ENCODE data around the gene GRIN2A. TPM values are rescaled to one million over a fixed set of nuclear protein-coding genes. Genes with fewer than 3 reads are reported as not detected.

The GRIN2A gene
- total and polyA plus RNA-seq, 2 donors (not counting 3 experiments of a cell fraction or from before 2014, with no cell fraction given): not detected

GRCh38 chr16:9996221-9996620 lies 186.0 kb downstream of the GRIN2A start:
- BruUV-seq (replicated peaks): no TSS peak
- Histone ChIP-seq H3K9ac (replicated peaks; ENCODE audit: extremely low read depth, insufficient read depth, low read length) (no peak overlapping the region), H3K27ac (ENCODE audit: insufficient read depth, low read depth, low read length) (no peak overlapping the region), H3K4me3 (replicated peaks in 1 of 3; ENCODE audit: insufficient read depth in 1 of 3, low read depth in 1 of 3, low read length in 3 of 3) (no peak overlapping the region), H3K9me3 (replicated peaks; ENCODE audit: control insufficient read depth, insufficient read depth, low read length) (no peaks in the 10 kb centered on the region), H3K4me1 (ENCODE audit: control insufficient read depth, extremely low read depth, insufficient read depth, low read length) (no peaks in the 10 kb centered on the region), H3K27me3 (ENCODE audit: control insufficient read depth in 2 of 2, insufficient read depth in 2 of 2, low read length in 2 of 2) (no peaks in the 10 kb centered on the region), H3K79me2 (ENCODE audit: control insufficient read depth, insufficient read depth, low read length) (no peaks in the 10 kb centered on the region), H3K36me3 (ENCODE audit: control insufficient read depth in 2 of 2, extremely low read depth in 1 of 2, insufficient read depth in 2 of 2, low read length in 2 of 2) (no peaks in the 10 kb centered on the region), H3K9me1 (replicated peaks; ENCODE audit: control insufficient read depth, extremely low read depth, insufficient read depth, low read length) (no peaks in the 10 kb centered on the region), H2AFZ (ENCODE audit: low read depth, low read length) (no peak overlapping the region), H3K4me2 (ENCODE audit: insufficient read depth, low read length) (no peak overlapping the region), H4K20me1 (replicated peaks; ENCODE audit: control insufficient read depth, extremely low read depth, insufficient read depth, low read length) (no peaks in the 10 kb centered on the region)
- FAIRE-seq: no peak
- ChIA-PET POLR2A (no interaction called here), CTCF (no interaction called here)
- dilution Hi-C loops (cut with MboI; ENCODE audit: extremely low pct_ligation_motif_present, low sequenced_read_pairs) (no loop called here), intact Hi-C loops (cut with micrococcal nuclease) (no loop called here)
- TF ChIP-seq POLR2AphosphoS5 (IDR thresholded peaks at IDR 0.05; ENCODE audit: insufficient read depth, low read depth, low read length): no peak
- no peak for TF ChIP-seq MYC (IDR thresholded peaks at IDR 0.05; ENCODE audit: low read depth, low read length)
- TF ChIP-seq POLR2A (IDR thresholded peaks at IDR 0.05; ENCODE audit: low read depth, low read length): no peak
- no peak for TF ChIP-seq JUN (IDR thresholded peaks at IDR 0.05; ENCODE audit: borderline replicate concordance, insufficient read depth, insufficient read length, low read depth)
- TF ChIP-seq FOS (IDR thresholded peaks at IDR 0.05; ENCODE audit: borderline replicate concordance, insufficient read depth, low read length): no peak
- TF ChIP-seq EZH2 (IDR thresholded peaks at IDR 0.05; ENCODE audit: borderline replicate concordance, low read depth, low read length, severe bottlenecking): no peak
- no peak for TF ChIP-seq CTCF (IDR thresholded peaks at IDR 0.05; ENCODE audit: extremely low read depth in 1 of 2, insufficient read depth in 1 of 2, low read depth in 1 of 2, low read length in 2 of 2)
- TF ChIP-seq GATA2 (IDR thresholded peaks at IDR 0.05; ENCODE audit: insufficient read depth, insufficient read length, low read depth, low read length): no peak
- TF ChIP-seq MAX (IDR thresholded peaks at IDR 0.05; ENCODE audit: insufficient read depth, insufficient read length): no peak
- DNase-seq (ENCODE audit: low read depth, low spot score): no peak
